GM23248 (cell line): ENCODE data around the gene BEAN1.

Experiments used
- EZH2 ChIP-seq: fragments of 200-600 bp; sonication (generic); IDR thresholded peaks from 2 replicates; pipeline ENCODE4 v1.6.1; 2018; ENCODE audit warnings: antibody characterized with exemption, mild to moderate bottlenecking; ENCODE audit not compliant: insufficient read depth, poor library complexity, severe bottlenecking
- EZH2phosphoT487 ChIP-seq: fragments of 200-600 bp; sonication (generic); IDR thresholded peaks from 2 replicates; pipeline ENCODE4 v1.6.1; 2018; ENCODE audit warnings: antibody characterized with exemption, moderate library complexity, mild to moderate bottlenecking, low read depth; ENCODE audit not compliant: insufficient read depth

DNA sequence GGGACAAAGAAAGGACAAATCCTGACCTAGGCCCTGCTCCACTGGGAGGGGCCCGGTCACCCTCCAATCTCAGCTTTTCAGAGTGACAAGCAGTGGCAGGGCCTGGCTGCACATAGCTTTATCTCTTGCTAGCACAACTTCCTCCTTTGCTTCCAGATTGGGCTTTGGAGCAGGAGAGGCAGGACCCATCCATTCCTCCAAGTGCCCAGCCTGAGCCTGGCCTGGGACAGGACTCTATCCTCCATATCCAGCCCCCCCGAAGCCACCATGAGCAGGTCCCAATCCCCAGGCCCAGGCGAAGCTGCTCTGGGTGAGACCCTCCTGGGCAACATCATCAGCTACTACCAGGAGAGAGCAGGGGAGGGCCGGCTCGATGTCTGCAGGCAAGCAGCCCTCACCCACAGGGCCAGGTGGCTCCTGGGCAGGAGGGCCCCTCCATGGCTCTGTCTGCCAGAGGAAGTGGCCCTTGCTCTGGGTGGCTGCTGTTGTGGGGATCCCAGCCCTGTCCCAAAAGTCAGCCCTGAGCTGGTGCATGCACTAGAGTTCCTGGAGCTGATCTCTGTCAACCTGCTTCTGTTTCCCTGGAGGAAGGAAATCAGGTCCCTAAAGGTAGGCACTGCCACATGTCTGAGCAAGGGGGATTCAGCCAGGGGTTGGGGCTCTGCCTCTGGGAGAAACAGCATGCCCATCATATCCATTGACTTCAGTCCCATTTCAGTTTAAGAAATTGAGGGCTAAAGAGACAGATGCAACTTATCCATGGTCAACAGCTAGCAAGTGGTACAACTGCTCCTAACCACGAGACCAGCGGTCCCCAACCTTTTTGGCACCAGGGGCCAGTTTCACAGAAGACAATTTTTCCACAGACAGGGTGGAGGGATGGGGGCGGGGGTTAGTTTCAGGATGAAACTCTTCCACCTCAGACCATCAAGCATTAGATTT, 64.0 kb downstream of the BEAN1 start:
- TF ChIP-seq EZH2phosphoT487 = no peak
- TF ChIP-seq EZH2 = no peak
